K562 (cell line): Measurements from ENCODE around the gene ECSIT. TPM values are rescaled to one million over a fixed set of nuclear protein-coding genes. Genes with fewer than 3 reads are reported as not detected.

ENCODE experiments used
- CGGBP1 ChIP-seq: fragments of 250-450 bp; sonication (Bioruptor Pico); IDR thresholded peaks from 2 replicates; pipeline ENCODE4 v1.9.0; 2021; ENCODE audit warnings: mild to moderate bottlenecking
- CHD2 ChIP-seq: IDR thresholded peaks from 2 replicates; pipeline ENCODE4 v1.6.1; 2011; ENCODE audit warnings: low read depth, low read length
- CTBP1 ChIP-seq: fragments of 450-650 bp; IDR thresholded peaks from 2 replicates; pipeline ENCODE4 v1.6.1; 2016; ENCODE audit warnings: borderline replicate concordance
- E2F8 ChIP-seq: fragments of 450-650 bp; IDR thresholded peaks from 2 replicates; pipeline ENCODE4 v1.7.1; 2018; ENCODE audit warnings: mild to moderate bottlenecking, low read depth; ENCODE audit not compliant: partially characterized antibody
- EP400 ChIP-seq: fragments of 450-650 bp; IDR thresholded peaks from 2 replicates; pipeline ENCODE4 v1.6.1; 2017; ENCODE audit warnings: antibody characterized with exemption, mild to moderate bottlenecking, moderate library complexity
- HLTF ChIP-seq: fragments of 450-650 bp; IDR thresholded peaks from 2 replicates; pipeline ENCODE4 v1.6.1; 2016
- KLF1 ChIP-seq: fragments of 450-650 bp; IDR thresholded peaks from 2 replicates; pipeline ENCODE4 v1.6.1; 2016; ENCODE audit warnings: missing genetic modification characterization, missing compliant biosample characterization
- MEIS2 ChIP-seq: fragments of 450-650 bp; IDR thresholded peaks from 2 replicates; pipeline ENCODE4 v1.6.1; 2014; ENCODE audit warnings: mild to moderate bottlenecking; ENCODE audit not compliant: partially characterized antibody
- MYNN ChIP-seq, 2 experiments: sonication (generic); formaldehyde crosslinking in 1 of 2; IDR thresholded peaks; 2 replicates each; pipeline versions ENCODE4 v1.5.0 to v1.6.1; 2016 to 2020; ENCODE audit warnings: antibody characterized with exemption in 1 of 2, missing genetic modification reagents in 1 of 2
- NFATC3 ChIP-seq: fragments of 450-650 bp; IDR thresholded peaks from 2 replicates; pipeline ENCODE4 v1.6.1; 2017; ENCODE audit warnings: mild to moderate bottlenecking
- NR1H2 ChIP-seq: sonication (generic); formaldehyde crosslinking; IDR thresholded peaks from 2 replicates; pipeline ENCODE4 v1.4.0; 2020; ENCODE audit warnings: mild to moderate bottlenecking, missing genetic modification reagents
- NR4A1 ChIP-seq, 2 experiments: fragments of 250-450 bp in 1 of 2; fragments of 450-650 bp in 1 of 2; sonication (Bioruptor Pico) in 1 of 2; IDR thresholded peaks; 2 replicates each; pipeline versions ENCODE4 v1.4.0 to v1.6.1; 2016 to 2020; ENCODE audit warnings: mild to moderate bottlenecking in 2 of 2, missing compliant biosample characterization in 1 of 2, missing genetic modification characterization in 1 of 2, moderate library complexity in 1 of 2
- PCBP1 ChIP-seq: fragments of 200-400 bp; formaldehyde crosslinking; IDR thresholded peaks from 2 replicates; pipeline ENCODE4 v1.6.1; 2018; ENCODE audit warnings: mild to moderate bottlenecking, low read depth, low read length; ENCODE audit not compliant: poor library complexity, severe bottlenecking
- PML ChIP-seq: IDR thresholded peaks from 2 replicates; pipeline ENCODE4 v1.6.1; 2012; ENCODE audit warnings: low read length, inconsistent platforms
- RBM25 ChIP-seq: fragments of 200-400 bp; formaldehyde crosslinking; IDR thresholded peaks from 2 replicates; pipeline ENCODE4 v1.6.1; 2018; ENCODE audit warnings: low read length, low read depth, moderate library complexity; ENCODE audit not compliant: severe bottlenecking
- TCF7L2 ChIP-seq: fragments of 150-350 bp; IDR thresholded peaks from 2 replicates; pipeline ENCODE4 v1.6.1; 2016; ENCODE audit warnings: low read depth, mild to moderate bottlenecking, low read length, moderate library complexity
- THAP7 ChIP-seq: fragments of 250-450 bp; sonication (Bioruptor Pico); IDR thresholded peaks from 2 replicates; pipeline ENCODE4 v1.5.0; 2021
- YBX1 ChIP-seq: fragments of 450-650 bp; IDR thresholded peaks from 2 replicates; pipeline ENCODE4 v1.7.1; 2016; ENCODE audit warnings: mild to moderate bottlenecking
- ZBTB43 ChIP-seq: sonication (generic); formaldehyde crosslinking; IDR thresholded peaks from 2 replicates; pipeline ENCODE4 v1.8.0; 2023; ENCODE audit warnings: mild to moderate bottlenecking, missing genetic modification reagents
- ZNF121 ChIP-seq: sonication (generic); formaldehyde crosslinking; conservative IDR thresholded peaks from 2 replicates; pipeline ENCODE4 v1.8.0; 2022; ENCODE audit warnings: missing genetic modification reagents
- ZNF589 ChIP-seq: fragments of 200-800 bp; sonication (Bioruptor generic); IDR thresholded peaks from 2 replicates; pipeline ENCODE4 v1.6.1; 2016; ENCODE audit warnings: low read depth, missing genetic modification characterization, missing compliant biosample characterization
- polyA plus RNA-seq, 8 experiments: library from polyadenylated mRNA; depleted of rRNA in 4 of 8; stranded (reverse) in 5 of 8; unstranded in 3 of 8; fragments of >200 nt; fragmentation: Nextera tagmentation in 2 of 8; fragmentation: Illumina TruSeq in 1 of 8; extraction: Ambion mirVana in 2 of 8; extraction: Trizol in 1 of 8; gene quantifications; 2 replicates each; pipeline versions ENCODE4 v1.2.1 to v1.2.3, GENCODE V29; 2011 to 2014; ENCODE audit warnings: inconsistent platforms in 1 of 8, missing spikeins in 1 of 8
- total RNA-seq, 7 experiments: library from RNA; depleted of rRNA in 6 of 7; stranded (reverse); fragments of >200 nt in 6 of 7; fragmentation: Illumina TruSeq in 2 of 7; extraction: Trizol in 2 of 7; gene quantifications; 2 replicates each; pipeline versions ENCODE4 v1.2.1 to v1.2.3, GENCODE V29; 2011 to 2021; ENCODE audit warnings: low replicate concordance in 1 of 7
- TF ChIP-seq, protein P1 (sequence below): fragments of 450-650 bp; IDR thresholded peaks from 2 replicates; pipeline ENCODE4 v1.6.1; 2014; ENCODE audit warnings: low read depth, mild to moderate bottlenecking, moderate library complexity, borderline replicate concordance

Gene ECSIT
- total and polyA plus RNA-seq, 9 of the 15 experiments (the other 6 are each of a cell fraction or from before 2014, with no cell fraction given): 1.1 to 82.5 (median 43.9) TPM

DNA sequence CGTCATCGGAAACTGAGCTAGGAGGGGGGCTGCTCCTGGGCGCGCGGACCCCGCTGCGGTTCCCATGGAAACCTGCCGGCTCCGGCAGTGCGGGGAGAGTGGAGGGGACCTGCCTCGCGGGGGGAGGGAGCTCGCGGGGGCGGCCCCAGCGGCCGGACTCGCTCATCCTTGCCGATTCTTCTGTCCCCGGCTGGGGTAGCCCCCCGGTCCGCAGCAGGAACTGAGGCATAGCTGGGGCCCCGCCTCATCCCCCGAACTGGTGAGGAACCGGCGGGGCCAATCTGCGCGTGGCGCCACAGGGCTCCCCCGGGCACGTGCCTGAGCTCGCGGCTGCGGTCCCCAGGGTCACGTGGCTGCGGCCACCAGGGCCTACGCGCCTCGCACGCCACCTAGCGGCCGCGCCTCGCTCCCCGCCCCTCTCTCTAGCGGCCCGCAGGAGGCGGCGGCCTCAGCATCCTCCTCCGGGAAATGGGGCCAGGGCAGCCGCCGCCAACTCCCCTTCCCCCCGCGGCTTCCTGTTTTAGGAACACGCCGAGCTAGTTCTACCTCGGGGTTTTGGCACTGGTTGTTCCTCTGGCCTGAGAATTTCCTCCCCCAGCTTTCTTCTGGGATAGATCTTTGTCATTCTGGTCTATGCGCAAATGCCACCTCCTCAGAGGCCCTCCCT, 46.4 kb downstream of the ECSIT start (continued):
- 0 out of 2 replicates have a peak, but pooled peaks have one; percentile 28 for TF ChIP-seq THAP7 (CRISPR knock-in tag)
- TF ChIP-seq, protein P1, sequence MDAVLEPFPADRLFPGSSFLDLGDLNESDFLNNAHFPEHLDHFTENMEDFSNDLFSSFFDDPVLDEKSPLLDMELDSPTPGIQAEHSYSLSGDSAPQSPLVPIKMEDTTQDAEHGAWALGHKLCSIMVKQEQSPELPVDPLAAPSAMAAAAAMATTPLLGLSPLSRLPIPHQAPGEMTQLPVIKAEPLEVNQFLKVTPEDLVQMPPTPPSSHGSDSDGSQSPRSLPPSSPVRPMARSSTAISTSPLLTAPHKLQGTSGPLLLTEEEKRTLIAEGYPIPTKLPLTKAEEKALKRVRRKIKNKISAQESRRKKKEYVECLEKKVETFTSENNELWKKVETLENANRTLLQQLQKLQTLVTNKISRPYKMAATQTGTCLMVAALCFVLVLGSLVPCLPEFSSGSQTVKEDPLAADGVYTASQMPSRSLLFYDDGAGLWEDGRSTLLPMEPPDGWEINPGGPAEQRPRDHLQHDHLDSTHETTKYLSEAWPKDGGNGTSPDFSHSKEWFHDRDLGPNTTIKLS: peak; percentile 64; the same call in 1 of the 2 replicates
- TF ChIP-seq MEIS2: no peak
- no peak for TF ChIP-seq YBX1
- peak; percentile 95 for TF ChIP-seq PCBP1
- peak; percentile 92; the same call in 1 of the 2 replicates for TF ChIP-seq NFATC3
- peak; percentile 91; the same call in 1 of the 2 replicates for TF ChIP-seq ZBTB43 (CRISPR knock-in tag)
- peak; percentile 100 for TF ChIP-seq RBM25
- TF ChIP-seq EP400: peak; percentile 90
- peak; percentile 65; the same call in 1 of the 2 replicates for TF ChIP-seq HLTF
- TF ChIP-seq CGGBP1 (CRISPR knock-in tag): peak; percentile 13; the same call in 1 of the 2 replicates
- TF ChIP-seq NR1H2 (CRISPR knock-in tag): no peak
- no peak for TF ChIP-seq NR4A1 (CRISPR knock-in tag; IDR thresholded peaks at IDR 0.05)
- TF ChIP-seq NR4A1 (tag; IDR thresholded peaks at IDR 0.05): peak; percentile 67; the same call in 1 of the 2 replicates
- TF ChIP-seq CTBP1: peak; percentile 70
- peak; percentile 48; the same call in 1 of the 2 replicates for TF ChIP-seq MYNN (IDR thresholded peaks at IDR 0.05)
- TF ChIP-seq MYNN (CRISPR knock-in tag; IDR thresholded peaks at IDR 0.05): no peak
- TF ChIP-seq E2F8: peak; percentile 65
- TF ChIP-seq CHD2: peak; percentile 28; the same call in 1 of the 2 replicates
- peak; percentile 68 for TF ChIP-seq ZNF121
- TF ChIP-seq KLF1 (tag): peak; percentile 35; the same call in 1 of the 2 replicates
- no peak for TF ChIP-seq TCF7L2
- TF ChIP-seq PML: 0 out of 2 replicates have a peak, but pooled peaks have one; percentile 15
- TF ChIP-seq ZNF589 (CRISPR knock-in tag): no peak
